Activated CD8-positive, alpha-beta memory T cell treated with anti-CD3 and anti-CD28 coated beads, Interleukin-2, amount 50 U/mL, for 4 hours (primary cell): Measurements from ENCODE around the gene PPFIA1.
"Not testable (repeated sequence)": the region's sequence is repeated elsewhere in the genome, so short reads cannot be mapped to it uniquely, and the experiment has no call there.

Experiments used
- DNase-seq: peaks from one replicate; pipeline ENCODE4 v3.0.0-alpha.2; 2020

Gene PPFIA1

DNA sequence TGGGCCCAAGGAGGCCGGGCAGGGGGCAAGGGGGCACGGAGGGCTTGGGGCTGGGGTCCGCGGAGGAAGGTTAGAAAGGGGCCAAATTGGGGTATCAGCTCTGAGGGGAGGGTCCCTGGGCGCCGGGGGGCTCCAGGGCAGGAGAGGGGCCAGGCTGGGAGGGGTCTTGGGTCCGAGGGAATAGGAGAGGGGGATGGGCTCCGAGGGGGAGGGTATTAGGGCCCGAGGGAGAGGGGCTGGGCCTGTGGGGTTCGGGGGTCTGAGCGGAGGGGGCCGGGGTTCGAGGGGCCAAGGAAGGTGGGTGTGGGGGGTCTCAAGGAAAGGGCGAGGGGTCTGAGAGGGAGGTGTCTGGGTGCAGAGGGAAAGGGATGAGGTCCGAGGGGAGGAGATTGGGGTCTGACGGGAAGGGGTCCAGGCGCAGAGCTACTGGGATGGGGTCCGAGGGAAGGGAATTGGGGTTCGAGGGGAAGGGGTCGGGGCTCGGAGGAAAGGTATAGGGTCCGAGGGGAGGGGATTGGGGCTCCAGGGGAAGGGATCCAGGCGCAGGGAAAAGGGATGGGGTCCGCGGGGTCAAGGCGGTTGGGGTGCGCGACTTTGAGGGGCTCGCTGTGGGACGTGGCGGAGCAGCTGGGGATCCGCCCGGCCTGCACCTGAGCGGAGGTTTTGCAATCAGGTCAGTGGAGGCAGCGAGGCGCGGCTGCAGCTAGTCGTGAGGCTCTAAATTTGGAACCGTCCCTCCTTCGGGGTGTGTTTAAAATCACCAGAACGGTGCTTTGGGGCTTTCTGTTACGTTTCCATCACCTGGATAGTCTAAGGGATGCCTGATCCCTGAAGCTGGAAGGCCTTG lies 128.6 kb downstream of the PPFIA1 start:
- no peak for DNase-seq

DNA sequence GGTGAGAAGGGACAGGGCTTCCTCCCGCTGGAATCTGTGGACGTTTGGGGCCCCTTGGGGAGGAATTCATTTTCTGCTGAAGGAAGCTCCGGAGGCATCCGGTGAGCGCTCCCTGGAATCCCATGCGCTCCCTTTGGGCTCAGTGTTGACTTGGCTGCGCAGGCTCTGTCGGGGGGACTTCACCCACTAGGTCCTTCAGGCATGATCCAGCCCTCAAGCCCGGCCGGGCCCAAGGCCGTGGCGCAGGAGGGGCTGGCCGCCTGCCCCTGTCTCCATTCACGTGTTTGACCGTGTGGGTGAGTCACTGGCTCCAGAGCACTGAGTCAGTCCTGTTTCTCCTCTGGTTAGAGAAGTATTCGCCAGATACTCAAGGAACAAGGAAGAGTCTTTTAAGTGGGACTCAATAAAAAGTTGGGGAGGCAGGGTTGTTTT lies 129.2 kb downstream of the PPFIA1 start:
- no peak for DNase-seq

DNA sequence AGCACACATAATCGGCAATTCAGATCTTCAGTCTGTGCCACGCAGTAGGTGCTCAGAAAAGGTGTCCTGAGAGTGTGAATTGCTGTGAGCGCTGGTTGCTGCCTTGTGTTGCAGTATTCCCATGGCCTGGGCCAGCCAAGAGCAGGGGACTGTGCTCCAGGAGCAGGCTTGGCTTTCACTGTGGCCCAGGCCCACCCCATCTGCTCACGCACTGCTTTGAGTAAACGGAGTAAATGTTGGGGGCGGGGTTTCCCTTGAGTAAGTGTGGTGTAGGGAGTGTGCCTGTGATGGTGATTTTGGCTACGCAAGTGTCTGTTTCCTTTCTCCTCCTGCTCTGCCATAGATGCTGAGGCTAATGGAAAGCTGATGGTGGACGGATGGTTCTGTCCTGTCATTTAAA lies 130.2 kb downstream of the PPFIA1 start:
- DNase-seq: no peak

DNA sequence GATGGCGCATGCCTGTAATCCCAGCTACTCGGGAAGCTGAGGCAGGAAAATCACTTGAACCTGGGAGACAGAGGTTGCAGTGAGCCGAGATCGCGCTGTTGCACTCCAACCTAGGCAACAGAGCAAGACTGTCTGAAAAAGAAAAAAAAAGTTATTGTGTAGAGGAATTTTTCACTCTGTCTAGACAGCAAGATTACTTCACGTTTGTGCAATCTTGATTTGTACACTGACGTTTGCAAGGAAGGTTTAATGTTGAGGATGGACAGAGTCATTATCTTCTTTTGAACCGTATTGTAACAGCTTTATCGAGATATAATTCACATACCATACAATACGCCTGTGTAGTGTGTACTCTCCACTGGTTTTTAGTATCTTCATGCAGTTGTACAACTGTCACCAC lies 131.5 kb downstream of the PPFIA1 start:
- no peak for DNase-seq

DNA sequence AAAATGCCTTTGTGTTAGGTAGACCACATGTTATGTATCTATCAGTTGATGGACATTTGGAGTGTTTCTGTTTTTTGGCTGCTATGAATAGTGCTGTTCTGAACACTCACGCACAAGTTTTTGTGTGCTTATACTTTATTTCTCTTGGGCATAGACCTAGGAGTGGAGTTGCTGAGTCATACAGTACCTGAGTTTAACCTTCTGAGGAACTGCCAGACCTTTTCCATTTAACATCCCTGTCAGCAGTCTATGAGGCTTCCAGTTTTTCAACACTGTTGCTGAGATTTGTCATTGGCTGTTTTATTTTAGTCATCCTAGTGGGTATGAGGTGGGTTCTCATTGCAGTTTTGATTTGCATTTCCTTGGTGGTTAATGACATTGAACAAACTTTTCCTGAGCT lies 132.2 kb downstream of the PPFIA1 start:
- DNase-seq: no peak

DNA sequence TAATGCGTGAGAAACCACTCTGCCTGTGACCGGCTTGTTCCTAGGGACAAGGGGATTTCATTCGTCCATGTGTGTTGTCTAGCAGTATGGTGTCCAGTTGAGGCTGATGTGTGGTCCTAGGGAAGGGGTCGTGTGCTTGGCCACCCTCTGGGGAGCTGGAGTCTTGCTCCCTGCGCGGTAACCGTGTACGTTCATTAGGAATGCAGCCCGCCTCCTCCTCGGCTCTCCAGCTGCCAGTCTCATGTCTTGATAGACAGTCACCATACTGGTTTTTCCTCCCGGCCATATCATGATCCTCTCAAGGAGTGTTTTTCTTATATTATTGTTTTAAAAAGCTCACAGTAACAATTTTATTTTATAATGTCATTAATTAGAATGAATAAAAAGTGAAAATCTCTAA lies 133.8 kb downstream of the PPFIA1 start:
- no peak for DNase-seq

DNA sequence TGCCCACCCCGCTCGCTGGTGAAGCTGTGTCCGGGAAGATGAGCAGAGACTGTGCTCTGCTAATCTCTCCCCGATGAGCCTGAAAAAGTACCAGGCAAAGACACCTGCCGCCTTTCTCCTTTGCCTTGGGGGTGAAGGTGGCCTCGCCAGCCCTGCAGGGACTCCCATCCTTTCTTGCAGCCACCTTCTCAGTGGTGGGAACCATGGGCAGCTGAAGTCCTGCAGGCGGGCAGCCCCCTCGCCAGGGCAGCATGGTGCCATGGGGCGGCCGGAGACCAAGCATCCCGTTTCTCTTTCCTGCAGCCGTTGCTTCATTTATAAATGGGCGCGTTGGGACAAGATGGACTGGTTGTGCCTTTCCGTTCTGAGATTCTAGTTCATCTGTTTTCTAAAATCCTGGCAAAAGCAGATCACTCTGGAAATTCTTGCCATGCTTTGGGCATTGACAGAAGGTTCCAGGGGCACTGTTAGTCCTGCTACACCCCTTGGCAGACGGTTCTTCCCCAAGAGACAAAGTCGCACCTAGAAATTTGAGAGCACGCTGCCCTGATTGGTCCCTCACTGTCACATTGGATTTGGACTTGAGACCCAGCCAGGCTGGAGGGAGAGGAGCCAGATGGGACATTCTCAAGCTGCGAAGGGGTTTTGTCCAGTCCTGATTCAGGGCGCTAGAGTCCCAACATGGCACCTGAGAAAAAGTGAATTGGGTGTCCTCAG lies 135.3 kb downstream of the PPFIA1 start:
- DNase-seq: no peak

DNA sequence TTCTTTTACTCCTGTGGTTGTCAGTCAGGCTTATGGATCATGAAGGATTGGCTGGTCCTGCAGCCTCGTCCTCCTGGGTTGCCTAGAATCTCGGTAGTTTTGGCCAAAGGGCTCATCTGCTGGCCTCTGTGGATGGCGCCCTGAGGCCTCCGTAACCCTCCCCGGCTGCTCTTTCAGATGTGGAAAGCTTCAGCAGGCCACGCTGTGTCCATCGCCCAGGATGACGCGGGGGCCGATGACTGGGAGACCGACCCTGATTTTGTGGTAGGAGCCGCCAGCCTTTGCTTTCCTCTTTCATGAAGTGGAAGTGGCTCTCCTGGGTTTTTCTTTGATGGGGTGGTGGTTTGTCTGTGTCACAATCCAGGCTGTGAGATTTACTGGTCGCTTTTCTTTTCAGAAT lies 136.6 kb downstream of the PPFIA1 start:
- no peak for DNase-seq

DNA sequence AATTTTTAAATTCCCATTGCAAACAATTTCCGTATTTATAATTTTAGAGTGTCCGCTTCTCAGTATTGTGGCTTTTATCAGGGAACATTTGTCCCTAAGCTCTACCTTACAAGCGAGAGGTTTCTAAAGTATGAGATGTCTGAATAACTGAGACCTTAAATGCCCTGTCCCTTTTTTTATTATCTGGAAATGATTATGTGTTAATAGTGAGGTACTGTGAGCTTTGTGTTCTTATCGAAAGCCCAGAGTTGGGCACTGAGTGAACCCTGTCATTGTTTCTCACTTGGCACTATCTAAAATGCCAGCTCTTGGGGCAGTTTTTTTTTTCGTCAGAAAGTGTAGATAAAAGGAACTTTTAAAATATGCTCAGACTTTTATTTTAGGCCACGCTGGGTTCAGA lies 137.3 kb downstream of the PPFIA1 start:
- no peak for DNase-seq

DNA sequence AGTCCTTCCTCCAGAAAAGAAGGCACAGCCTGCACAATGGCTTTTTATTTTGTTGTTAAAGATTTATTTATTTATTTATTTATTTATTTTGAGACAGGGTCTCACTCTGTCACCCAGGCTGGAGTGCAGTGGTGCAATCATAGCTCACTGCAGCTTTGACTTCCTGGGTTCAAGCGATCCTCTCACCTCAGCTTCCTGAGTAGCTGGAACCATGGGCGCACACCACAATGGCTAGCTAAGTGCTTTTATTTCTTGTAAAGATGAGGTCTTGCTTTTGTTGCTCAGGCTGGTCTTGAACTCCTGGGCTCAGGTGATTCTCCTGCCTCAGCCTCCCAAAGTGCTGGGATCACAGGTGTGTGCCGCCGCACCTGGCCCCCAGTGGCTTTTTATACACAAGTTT lies 137.8 kb downstream of the PPFIA1 start:
- DNase-seq: not testable (repeated sequence)

DNA sequence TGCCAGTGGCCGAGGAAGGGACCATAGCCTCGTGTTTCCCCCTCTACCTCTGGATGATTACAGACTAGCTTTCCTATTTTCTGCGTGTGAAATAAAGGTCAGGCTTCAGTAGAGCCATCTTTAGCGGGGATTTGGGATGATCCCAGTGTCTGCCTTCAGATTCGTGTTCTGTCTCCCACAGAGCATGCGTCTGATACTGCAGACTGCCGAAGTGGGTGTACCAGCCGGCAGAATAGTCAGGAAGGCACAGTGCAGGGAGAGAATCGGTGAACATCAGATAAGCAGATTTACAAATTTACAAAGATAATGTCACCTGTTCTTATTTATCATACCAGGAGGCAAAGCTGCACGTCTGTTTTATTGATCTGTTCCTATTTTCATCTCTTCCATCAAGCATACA lies 138.9 kb downstream of the PPFIA1 start:
- no peak for DNase-seq

DNA sequence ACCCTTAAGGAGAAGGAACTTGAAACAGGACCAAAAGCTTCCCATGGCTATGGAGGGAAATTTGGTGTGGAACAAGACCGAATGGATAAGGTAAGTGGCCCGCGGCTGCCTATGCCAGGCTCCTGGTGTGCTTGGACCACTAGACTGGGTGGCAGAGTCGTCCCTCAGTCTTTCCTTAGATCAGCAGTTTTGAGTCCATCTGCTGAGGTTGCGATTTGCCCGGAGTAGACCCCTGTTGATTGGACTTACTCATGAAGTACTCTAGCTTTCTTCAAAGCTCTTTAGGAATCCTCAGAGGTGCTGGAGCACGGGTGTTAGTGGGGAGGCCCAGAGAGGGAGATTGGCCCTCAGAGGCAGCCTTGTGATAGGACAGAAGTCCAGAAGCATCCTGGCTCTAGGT lies 139.4 kb downstream of the PPFIA1 start:
- DNase-seq: no peak

DNA sequence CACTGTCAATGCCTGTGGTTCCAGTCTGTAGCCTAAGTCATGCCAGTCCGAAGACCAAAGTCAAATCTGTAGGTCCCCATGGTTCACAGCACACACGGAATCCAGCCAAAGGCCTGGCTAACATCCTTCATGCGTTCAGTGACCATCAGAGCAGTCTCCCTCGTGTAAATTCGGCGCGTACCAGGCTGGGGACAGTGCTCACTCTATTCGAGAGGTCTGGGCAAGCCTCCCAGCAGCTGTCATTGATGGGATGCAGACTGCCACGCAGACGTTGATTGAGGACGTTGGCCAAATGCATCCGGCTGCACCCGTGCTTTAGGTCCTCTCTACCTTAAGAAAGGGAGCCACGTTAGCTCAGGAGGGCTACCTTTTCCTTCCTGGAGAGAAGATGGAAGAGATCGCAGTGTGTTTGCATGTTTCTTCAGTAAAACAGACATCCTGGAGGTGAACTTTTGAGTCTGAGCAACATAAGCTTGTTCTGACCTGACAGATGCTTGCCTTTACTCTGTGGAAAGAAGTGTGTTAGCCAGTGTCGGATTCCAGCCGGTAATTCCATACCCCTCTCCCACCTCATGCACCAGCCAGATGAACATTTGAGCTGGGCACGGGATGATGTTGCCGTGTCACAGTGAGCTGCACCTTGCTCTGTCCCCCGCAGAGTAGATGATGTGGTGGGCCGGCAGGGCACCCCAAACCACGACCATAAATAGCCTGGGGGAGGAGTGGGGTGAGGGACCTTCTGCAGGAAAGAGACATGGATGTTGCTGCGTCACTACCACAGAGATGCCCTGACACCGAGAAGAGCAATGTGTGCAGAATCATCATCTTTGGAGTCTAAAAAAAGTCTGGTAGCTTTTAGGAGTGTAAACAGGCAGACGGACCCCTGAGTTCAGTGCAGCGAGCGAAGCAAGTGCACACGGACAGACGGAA lies 140.1 kb downstream of the PPFIA1 start:
- DNase-seq: no peak

DNA sequence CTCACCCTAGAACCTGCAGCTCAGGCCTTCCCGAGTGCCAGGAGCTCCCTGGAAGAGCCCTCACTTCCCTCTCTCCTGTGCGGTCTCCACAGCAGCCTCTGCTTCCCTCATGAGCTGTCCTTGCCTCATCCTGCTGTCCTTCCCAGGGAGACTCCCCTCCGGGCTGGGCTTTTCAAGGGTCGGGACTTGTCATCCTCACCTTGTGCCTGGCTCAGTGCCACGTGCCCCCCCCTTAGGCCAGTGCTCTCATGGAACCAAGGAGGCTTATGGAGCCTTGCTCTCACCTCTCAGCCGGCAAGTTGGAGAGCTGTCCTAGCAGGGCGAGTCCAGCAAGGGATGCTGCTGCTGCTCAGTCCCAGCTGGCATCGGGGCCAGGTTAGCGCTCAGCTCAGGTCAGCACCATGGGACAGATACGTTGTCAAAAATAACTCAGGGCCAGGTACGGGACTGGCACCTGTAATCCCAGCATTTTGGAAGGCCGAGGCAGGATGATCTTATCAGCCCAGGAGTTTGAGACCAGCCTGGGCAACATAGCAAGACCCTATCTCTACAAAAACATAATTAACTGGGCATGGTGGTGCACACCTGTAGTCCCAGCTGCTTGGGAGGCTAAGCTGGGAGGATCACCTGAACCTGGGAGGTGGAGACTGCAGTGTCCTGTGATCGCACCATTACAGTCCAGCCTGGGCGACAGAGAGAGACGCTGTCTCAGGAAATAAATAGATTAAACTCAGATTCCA lies 141.4 kb downstream of the PPFIA1 start:
- DNase-seq: no peak

DNA sequence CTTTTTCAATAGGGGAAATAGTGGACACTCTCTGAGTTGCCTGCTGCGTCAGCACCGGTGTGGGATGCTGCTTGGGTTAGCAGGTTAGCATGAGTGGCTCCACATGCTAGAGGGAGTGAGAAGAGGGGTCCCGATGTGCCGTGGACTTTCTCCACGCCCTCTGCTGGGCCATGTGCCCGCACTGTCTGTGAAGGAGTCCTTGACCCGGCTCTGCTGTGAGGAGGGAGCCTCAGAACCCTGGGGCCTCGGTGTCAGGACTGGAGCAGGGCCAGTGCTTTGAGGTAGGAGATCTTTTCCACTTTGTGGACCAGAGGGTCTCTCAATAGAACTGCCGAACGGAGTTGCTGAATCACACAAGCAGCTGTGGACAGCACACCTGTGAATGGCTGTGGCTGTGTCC lies 142.7 kb downstream of the PPFIA1 start:
- DNase-seq: no peak

DNA sequence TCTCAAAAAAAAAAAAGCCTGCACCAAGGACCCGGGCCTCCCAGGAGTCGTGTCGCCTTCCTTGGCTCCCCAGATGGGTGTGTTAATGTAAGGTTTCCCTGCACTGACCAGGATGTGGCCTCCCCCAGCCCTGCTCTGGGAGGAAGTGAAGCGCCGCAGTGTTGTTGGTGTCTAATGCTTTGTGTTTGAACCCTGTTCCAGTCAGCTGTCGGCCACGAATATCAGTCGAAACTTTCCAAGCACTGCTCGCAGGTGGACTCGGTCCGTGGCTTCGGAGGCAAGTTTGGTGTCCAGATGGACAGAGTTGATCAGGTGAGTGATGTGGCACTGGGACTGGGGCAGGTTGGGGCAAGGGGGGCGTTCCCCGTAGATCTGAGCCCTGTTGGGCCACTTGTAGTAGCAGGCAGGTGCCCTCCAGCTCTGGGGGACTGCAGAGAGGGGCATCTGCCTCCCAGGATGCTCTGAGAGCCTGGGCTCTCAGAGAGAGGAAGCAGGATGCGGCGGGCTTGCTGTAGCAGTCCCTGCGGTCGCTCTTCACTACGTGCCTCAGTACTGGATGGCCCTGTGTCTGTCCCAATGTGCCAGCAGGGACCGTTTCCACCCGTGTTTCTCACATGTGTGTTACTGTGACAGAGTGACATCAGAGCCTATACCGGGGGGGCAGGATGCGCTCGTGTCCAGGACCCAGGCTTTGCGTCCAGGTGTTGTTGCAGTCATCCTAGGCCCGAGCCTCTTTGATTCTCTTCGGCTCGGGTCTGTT lies 144.0 kb downstream of the PPFIA1 start:
- no peak for DNase-seq

DNA sequence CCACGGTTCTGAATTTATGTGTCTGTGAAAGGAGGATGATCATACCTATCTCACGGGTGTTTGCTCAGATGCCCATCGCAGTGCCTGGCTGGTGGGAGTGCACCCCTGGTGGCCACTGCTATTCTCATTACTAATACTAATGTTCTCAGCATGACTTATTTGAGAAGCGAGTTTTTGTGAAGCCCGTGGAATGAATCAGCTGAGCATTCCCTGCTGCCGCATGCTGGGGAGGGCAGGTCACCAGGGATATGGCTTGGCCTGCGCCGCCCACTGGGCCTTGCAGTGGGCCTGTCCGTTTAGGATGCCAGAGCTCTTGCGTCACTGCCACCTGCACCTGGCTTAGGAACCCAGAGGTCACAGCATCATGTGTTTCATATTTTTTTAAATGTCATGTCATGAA lies 144.7 kb downstream of the PPFIA1 start:
- no peak for DNase-seq

DNA sequence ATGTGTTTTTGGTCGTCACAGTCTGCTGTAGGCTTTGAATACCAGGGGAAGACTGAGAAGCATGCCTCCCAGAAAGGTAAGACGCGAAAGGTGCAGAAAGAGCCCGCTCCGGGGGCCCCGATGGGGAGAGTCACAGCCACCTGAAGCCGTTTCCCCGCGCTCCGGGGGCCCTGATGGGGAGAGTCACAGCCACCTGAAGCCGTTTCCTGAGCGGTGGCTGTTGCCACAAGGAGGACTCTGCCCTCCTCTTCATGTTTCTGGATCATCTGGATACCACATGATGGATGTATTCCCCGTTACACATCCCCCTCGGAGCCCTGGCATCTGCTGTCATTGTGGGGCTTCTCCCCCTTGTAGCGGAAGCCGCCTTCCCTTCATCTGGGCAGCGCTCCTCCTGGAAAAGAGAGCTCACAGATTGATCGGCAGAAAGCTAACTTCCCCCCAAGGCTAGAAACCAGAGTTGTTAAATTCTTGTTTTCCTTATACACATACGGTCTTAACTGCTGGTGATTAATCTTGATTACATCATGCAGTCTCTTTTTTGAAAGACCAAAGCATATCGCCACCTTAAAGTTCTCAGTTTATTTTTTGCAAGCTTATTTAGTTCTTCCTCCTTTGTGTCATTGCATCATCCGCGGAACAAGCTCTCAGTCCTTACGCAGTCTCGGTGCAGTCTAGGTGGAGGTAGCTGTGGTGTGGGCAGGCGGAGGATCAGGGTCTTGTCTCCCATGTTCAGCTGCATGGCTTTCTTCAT lies 145.3 kb downstream of the PPFIA1 start:
- no peak for DNase-seq

DNA sequence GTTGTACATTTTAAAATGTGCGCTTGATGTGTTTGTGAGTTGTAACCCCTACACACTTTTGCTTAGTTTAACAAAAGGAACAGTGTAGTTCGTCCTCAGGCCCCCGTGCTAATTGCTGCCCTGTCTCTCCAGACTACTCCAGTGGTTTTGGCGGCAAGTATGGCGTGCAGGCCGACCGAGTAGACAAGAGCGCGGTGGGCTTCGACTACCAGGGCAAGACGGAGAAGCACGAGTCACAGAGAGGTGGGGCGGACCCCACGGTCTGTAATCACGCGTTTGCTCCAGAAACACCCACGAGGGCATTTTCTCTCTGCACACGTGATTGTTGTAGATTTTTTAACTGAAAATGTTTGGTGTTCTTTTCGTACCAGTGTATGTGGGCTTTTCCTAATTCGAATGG lies 146.4 kb downstream of the PPFIA1 start:
- no peak for DNase-seq

DNA sequence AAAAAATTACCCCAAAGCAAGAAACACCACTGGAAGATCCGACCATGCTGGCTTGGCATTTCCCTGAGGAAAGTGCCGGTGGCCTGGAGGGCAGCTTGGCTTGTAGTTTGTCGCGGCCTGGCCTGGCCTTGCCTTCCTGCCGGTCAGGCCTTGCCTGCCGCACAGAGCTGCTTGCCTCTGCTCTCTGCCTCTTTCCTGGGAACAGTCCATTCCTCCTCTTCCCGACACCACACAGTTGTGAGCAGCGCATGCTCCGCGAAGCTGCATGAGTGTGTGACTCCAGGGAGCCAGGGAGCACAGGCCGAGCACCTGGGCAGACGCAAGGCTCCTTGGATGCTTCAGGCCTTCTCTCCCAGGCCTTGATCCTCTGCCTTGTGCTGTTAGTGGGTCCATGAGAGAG lies 147.6 kb downstream of the PPFIA1 start:
- no peak for DNase-seq
